K562 (cell line): ENCODE data around the gene TTC33. TPM values are rescaled to one million over a fixed set of nuclear protein-coding genes. Genes with fewer than 3 reads are reported as not detected.

ENCODE experiments used
- ATAC-seq: fragments of 200-7000 bp; cut with Tn5 transposase; 3 replicates; pipeline ENCODE4 v1.9.1; 2020; ENCODE audit warnings: moderate library complexity
- BruUV-seq: library from RNA; stranded (reverse); fragments of 400-500 nt; replicated peaks from 2 replicates; lab custom pipeline; 2021; lab: Mats Ljungman, UMichigan
- CTCF ChIA-PET: fragments of 300-600 bp; formaldehyde crosslinking; extraction: SDS; loops from one replicate; lab custom pipeline; 2021; ENCODE audit warnings: low intra/inter-chr PET ratio; lab: Yijun Ruan, JAX
- POLR2A ChIA-PET: fragments of 300-600, 350-650 bp; sonication (Branson Sonifier 250); formaldehyde crosslinking; extraction: SDS; loops from one replicate; lab custom pipeline; 2021; ENCODE audit warnings: antibody characterized with exemption, inconsistent platforms; lab: Yijun Ruan, JAX
- DNase-seq, 4 experiments: peaks; one replicate each; pipeline versions ENCODE4 v3.0.0 to v3.0.0-alpha.2; 2011 to 2018; ENCODE audit warnings: low spot score in 3 of 4, mixed read lengths in 3 of 4; ENCODE audit errors: extremely low read depth in 1 of 4
- FAIRE-seq: peaks from 2 replicates; lab custom pipeline; 2011; peaks lifted over from hg19 to GRCh38; lab: Jason Lieb, UNC
- H2AFZ ChIP-seq: 2 replicates; pipeline ENCODE4 v1.6.0; 2011; ENCODE audit warnings: low read depth, low read length, control low read depth, inconsistent platforms
- H3K27ac ChIP-seq: fragments of 200-600 bp; 3 replicates; pipeline ENCODE4 v1.8.0; 2011; ENCODE audit warnings: low read depth, mild to moderate bottlenecking, control low read depth, inconsistent platforms, low read length, moderate library complexity, mixed read lengths; ENCODE audit errors: extremely low read depth
- H3K27me3 ChIP-seq, 2 experiments: fragments of 300-600 bp in 1 of 2; 2 replicates in 1 of 2; 3 replicates in 1 of 2; pipeline versions ENCODE4 v1.6.0 to v1.8.0; 2011; ENCODE audit warnings: inconsistent platforms in 2 of 2, low read length in 2 of 2, mild to moderate bottlenecking in 1 of 2, mixed read lengths in 1 of 2, moderate library complexity in 1 of 2; ENCODE audit not compliant: control insufficient read depth in 2 of 2, insufficient read depth in 2 of 2
- H3K36me3 ChIP-seq: fragments of 300-600 bp; 3 replicates; pipeline ENCODE4 v1.8.0; 2011; ENCODE audit warnings: mild to moderate bottlenecking, low read length, inconsistent platforms; ENCODE audit not compliant: control insufficient read depth, insufficient read depth
- H3K4me1 ChIP-seq, 2 experiments: fragments of 200-600 bp in 1 of 2; replicated peaks in 1 of 2; 2 replicates in 1 of 2; 3 replicates in 1 of 2; pipeline versions ENCODE4 v1.5.1 to v1.8.0; 2011; ENCODE audit warnings: inconsistent platforms in 2 of 2, low read length in 2 of 2, mild to moderate bottlenecking in 1 of 2, mixed read lengths in 1 of 2, moderate library complexity in 1 of 2; ENCODE audit not compliant: control insufficient read depth in 2 of 2, insufficient read depth in 2 of 2
- H3K4me2 ChIP-seq: 2 replicates; pipeline ENCODE4 v1.6.1; 2011; ENCODE audit warnings: low read length, control low read depth, inconsistent platforms, mixed read lengths; ENCODE audit not compliant: insufficient read depth
- H3K4me3 ChIP-seq: fragments of 200-600 bp; sonication (generic), shearing (Covaris generic); 2 replicates; pipeline ENCODE4 v1.5.1; 2016; ENCODE audit warnings: control low read depth, inconsistent platforms
- H3K79me2 ChIP-seq: fragments of 200-600 bp; 3 replicates; pipeline ENCODE4 v1.8.0; 2011; ENCODE audit warnings: low read length, inconsistent platforms; ENCODE audit not compliant: control insufficient read depth, insufficient read depth
- H3K9ac ChIP-seq, 2 experiments: 2 replicates each; pipeline versions ENCODE4 v1.6.0 to v1.6.1; 2011; ENCODE audit warnings: low read depth in 2 of 2, low read length in 2 of 2, control low read depth in 1 of 2, inconsistent platforms in 1 of 2, mild to moderate bottlenecking in 1 of 2, mixed read lengths in 1 of 2; ENCODE audit not compliant: insufficient read depth in 1 of 2
- H3K9me1 ChIP-seq: one replicate; pipeline ENCODE4 v1.6.0; 2011; ENCODE audit warnings: inconsistent platforms, mild to moderate bottlenecking, low read length, moderate library complexity; ENCODE audit not compliant: control insufficient read depth, insufficient read depth
- H3K9me3 ChIP-seq: replicated peaks from 2 replicates; pipeline ENCODE4 v1.5.1; 2011; ENCODE audit warnings: low read depth, low read length, inconsistent platforms; ENCODE audit not compliant: control insufficient read depth, insufficient read depth
- H4K20me1 ChIP-seq: replicated peaks from 2 replicates; pipeline ENCODE4 v1.6.1; 2011; ENCODE audit warnings: low read length, inconsistent platforms, mixed read lengths; ENCODE audit not compliant: control insufficient read depth, insufficient read depth
- CAMTA2 ChIP-seq: fragments of 250-450 bp; sonication (Bioruptor Pico); conservative IDR thresholded peaks from 2 replicates; pipeline ENCODE4 v1.5.1; 2022
- CSDE1 ChIP-seq, 2 experiments: fragments of 450-650 bp; IDR thresholded peaks; 2 replicates each; pipeline ENCODE4 v1.6.1; 2016; ENCODE audit warnings: mild to moderate bottlenecking in 1 of 2
- CTCF ChIP-seq, 3 experiments: IDR thresholded peaks in 2 of 3; conservative IDR thresholded peaks in 1 of 3; 2 replicates each; pipeline ENCODE4 v1.5.1; 2011 to 2012; ENCODE audit warnings: low read length in 3 of 3, mild to moderate bottlenecking in 3 of 3, control low read depth in 2 of 3, improper control_type of control experiment in 1 of 3, inconsistent platforms in 1 of 3, low read depth in 1 of 3, mixed read lengths in 1 of 3, moderate library complexity in 1 of 3; ENCODE audit not compliant: insufficient read depth in 2 of 3
- NONO ChIP-seq, 2 experiments: fragments of 200-400 bp in 1 of 2; fragments of 450-650 bp in 1 of 2; formaldehyde crosslinking in 1 of 2; IDR thresholded peaks; 2 replicates each; pipeline ENCODE4 v1.6.1; 2017; ENCODE audit warnings: low read depth in 2 of 2, mild to moderate bottlenecking in 2 of 2, moderate library complexity in 2 of 2, low read length in 1 of 2
- POU5F1 ChIP-seq: fragments of 150-350 bp; IDR thresholded peaks from 2 replicates; pipeline ENCODE4 v1.6.1; 2014; ENCODE audit warnings: borderline replicate concordance, low read length, low read depth, mild to moderate bottlenecking; ENCODE audit not compliant: partially characterized antibody
- RFX5 ChIP-seq: IDR thresholded peaks from 2 replicates; pipeline ENCODE4 v1.6.1; 2011; ENCODE audit warnings: low read depth, mild to moderate bottlenecking, improper control_type of control experiment, low read length
- TSHZ1 ChIP-seq: fragments of 250-450 bp; sonication (Bioruptor Pico); IDR thresholded peaks from 2 replicates; pipeline ENCODE4 v1.4.0; 2020; ENCODE audit warnings: mild to moderate bottlenecking, moderate library complexity
- ZKSCAN1 ChIP-seq: fragments of 150-350 bp; IDR thresholded peaks from 2 replicates; pipeline ENCODE4 v1.6.1; 2016; ENCODE audit warnings: low read depth, low read length
- ZKSCAN3 ChIP-seq: fragments of 250-450 bp; sonication (Bioruptor Pico); IDR thresholded peaks from 2 replicates; pipeline ENCODE4 v1.4.0; 2020
- ZNF274 ChIP-seq: IDR thresholded peaks from 2 replicates; pipeline ENCODE4 v1.6.1; 2011; ENCODE audit warnings: low read depth, mild to moderate bottlenecking, low read length, moderate library complexity, borderline replicate concordance
- ZNF592 ChIP-seq: fragments of 450-650 bp; IDR thresholded peaks from 2 replicates; pipeline ENCODE4 v1.6.1; 2017; ENCODE audit warnings: antibody characterized with exemption, mild to moderate bottlenecking
- ZZZ3 ChIP-seq: fragments of 450-650 bp; IDR thresholded peaks from 2 replicates; pipeline ENCODE4 v1.6.1; 2016; ENCODE audit warnings: antibody characterized with exemption, mild to moderate bottlenecking, moderate library complexity
- WGBS: fragments of 100-300 bp; shearing (Covaris generic); methylation state at CpG from one replicate; pipeline ENCODE4 v1.1.6; 2016; ENCODE audit warnings: low coverage, mixed read lengths; ENCODE audit not compliant: insufficient coverage; ENCODE audit errors: missing lambda C conversion rate; 5-methylcytosine and 5-hydroxymethylcytosine counted together
- in situ Hi-C: fragments of 300-500 bp; cut with MboI; formaldehyde crosslinking; loops from 4 replicates; pipeline ENCODE4 v1.15.0; 2018; ENCODE audit warnings: inconsistent platforms, mixed read lengths
- intact Hi-C: fragments of 100-400 bp; cut with micrococcal nuclease; formaldehyde crosslinking; loops from 2 replicates; pipeline ENCODE4 v1.14.2; 2022
- polyA plus RNA-seq, 8 experiments: library from polyadenylated mRNA; depleted of rRNA in 4 of 8; stranded (reverse) in 5 of 8; unstranded in 3 of 8; fragments of >200 nt; fragmentation: Nextera tagmentation in 2 of 8; fragmentation: Illumina TruSeq in 1 of 8; extraction: Ambion mirVana in 2 of 8; extraction: Trizol in 1 of 8; gene quantifications; 2 replicates each; pipeline versions ENCODE4 v1.2.1 to v1.2.3, GENCODE V29; 2011 to 2014; ENCODE audit warnings: inconsistent platforms in 1 of 8, missing spikeins in 1 of 8
- total RNA-seq, 7 experiments: library from RNA; depleted of rRNA in 6 of 7; stranded (reverse); fragments of >200 nt in 6 of 7; fragmentation: Illumina TruSeq in 2 of 7; extraction: Trizol in 2 of 7; gene quantifications; 2 replicates each; pipeline versions ENCODE4 v1.2.1 to v1.2.3, GENCODE V29; 2011 to 2021; ENCODE audit warnings: low replicate concordance in 1 of 7

TTC33 gene
- total and polyA plus RNA-seq, 9 of the 15 experiments (the other 6 are each of a cell fraction or from before 2014, with no cell fraction given), result 11.5 to 24.9 (median 21.1) TPM

DNA sequence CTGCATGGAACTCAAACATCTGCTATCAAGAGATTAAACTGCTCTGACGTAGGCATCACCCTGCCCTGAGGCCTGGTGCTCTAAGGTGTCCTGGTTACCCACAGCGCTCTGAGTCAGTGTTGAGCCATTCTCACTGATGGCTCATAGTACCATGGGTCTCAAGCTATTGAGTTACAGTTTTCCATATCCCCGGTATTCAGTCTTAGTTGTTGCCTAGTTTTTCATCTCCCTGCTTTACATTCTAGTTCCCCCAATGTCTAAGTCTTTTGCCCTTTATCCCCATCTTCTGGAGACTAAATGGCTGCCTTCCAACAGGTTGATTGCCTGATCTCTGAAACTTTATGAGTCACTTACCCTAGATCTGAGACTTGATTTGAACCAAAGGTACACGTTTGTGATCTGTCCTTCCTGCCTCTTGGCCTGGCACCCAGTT is 237.3 kb downstream of the TTC33 start:
- no TSS peak for BruUV-seq
- H3K9me3 ChIP-seq, result no peaks in the 10 kb centered on the region
- in situ Hi-C loops, result no loop called here
- H4K20me1 ChIP-seq, result no peaks in the 10 kb centered on the region
- WGBS, result 0% methylated on average over 4 of the region's 4 CpGs
- H3K9ac ChIP-seq, result no peak overlapping the region
- no peaks in the 10 kb centered on the region for H3K36me3 ChIP-seq
- no peaks in the 10 kb centered on the region for H3K4me1 ChIP-seq
- no peak overlapping the region for H3K27ac ChIP-seq
- H3K4me3 ChIP-seq, result no peak overlapping the region
- no peak for DNase-seq
- H2AFZ ChIP-seq, result no peak overlapping the region
- intact Hi-C loops, result no loop called here
- no peak for FAIRE-seq
- ATAC-seq, result no peak
- POLR2A ChIA-PET, result no interaction called here
- CTCF ChIA-PET, result no interaction called here
- no peak overlapping the region for H3K4me2 ChIP-seq
- H3K9me1 ChIP-seq, result no peaks in the 10 kb centered on the region
- H3K27me3 ChIP-seq, result no peaks in the 10 kb centered on the region
- no peaks in the 10 kb centered on the region for H3K79me2 ChIP-seq
- TF ChIP-seq CAMTA2 (CRISPR knock-in tag), result no peak
- no peak for TF ChIP-seq ZNF592
- no peak for TF ChIP-seq ZKSCAN3 (CRISPR knock-in tag)
- TF ChIP-seq CSDE1 (IDR thresholded peaks at IDR 0.05), result no peak
- no peak for TF ChIP-seq POU5F1
- TF ChIP-seq ZZZ3, result no peak
- no peak for TF ChIP-seq TSHZ1 (CRISPR knock-in tag)
- no peak for TF ChIP-seq CTCF (IDR thresholded peaks at IDR 0.05 in 2 of 3, conservative IDR thresholded peaks at IDR 0.05 in 1 of 3; ENCODE audit: insufficient read depth in 2 of 3, low read depth in 1 of 3, low read length in 3 of 3)
- no peak for TF ChIP-seq ZKSCAN1
- TF ChIP-seq ZNF274, result no peak
- no peak for TF ChIP-seq RFX5
- TF ChIP-seq NONO (IDR thresholded peaks at IDR 0.05; ENCODE audit: low read depth in 2 of 2, low read length in 1 of 2), result no peak
